HL-60/S4 treated with retinoic acid at 250 ng/mL for 4 days and 3 days (cell line): ENCODE data around the gene FAF1.
"Not testable (repeated sequence)": the region's sequence is repeated elsewhere in the genome, so short reads cannot be mapped to it uniquely, and the experiment has no call there.

Experiments used
- in situ Hi-C: fragments of 300-500 bp; cut with MboI; formaldehyde crosslinking; loops from 2 replicates; pipeline ENCODE4 v1.7.0; 2022; ENCODE audit warnings: low sequenced_read_pairs

FAF1 gene

DNA sequence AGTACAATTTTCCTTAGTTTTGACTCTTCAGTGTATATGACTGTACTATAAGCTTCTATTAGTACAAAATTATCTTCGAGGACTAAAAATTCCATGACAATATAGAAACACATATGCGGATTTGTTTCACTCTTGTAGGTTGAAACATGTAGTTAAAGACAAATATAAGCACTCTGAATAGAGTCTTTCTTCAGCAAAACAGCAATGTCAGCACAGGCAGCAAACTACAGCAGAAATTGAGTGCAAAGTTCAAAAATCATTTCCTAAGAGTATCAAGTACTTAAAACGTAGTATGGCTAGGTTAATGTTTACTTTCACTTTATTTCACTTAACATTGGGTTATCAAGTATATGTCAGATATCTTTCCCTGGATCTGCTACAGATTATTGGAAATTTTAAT, 106.7 kb downstream of the FAF1 start:
- in situ Hi-C loops = no loop called here

DNA sequence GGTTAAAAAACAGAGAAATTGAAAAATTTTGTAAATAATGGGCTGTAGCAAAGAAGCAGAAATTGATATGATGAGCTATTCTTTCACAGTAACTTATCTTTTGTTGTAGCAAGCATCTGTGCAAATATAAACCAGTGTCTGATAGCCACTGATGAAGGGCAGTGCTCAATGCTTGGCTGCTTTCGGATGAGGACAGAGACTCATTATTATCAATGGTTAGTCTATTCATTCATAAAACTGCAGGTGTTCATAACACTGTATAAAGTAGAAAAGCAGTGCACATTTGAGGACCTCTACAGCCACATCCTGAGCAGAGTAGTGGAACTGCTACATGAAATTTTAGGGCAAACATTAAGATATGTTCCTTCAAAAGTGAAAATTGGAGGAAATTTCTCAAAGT, 107.2 kb downstream of the FAF1 start:
- in situ Hi-C loops = no loop called here

DNA sequence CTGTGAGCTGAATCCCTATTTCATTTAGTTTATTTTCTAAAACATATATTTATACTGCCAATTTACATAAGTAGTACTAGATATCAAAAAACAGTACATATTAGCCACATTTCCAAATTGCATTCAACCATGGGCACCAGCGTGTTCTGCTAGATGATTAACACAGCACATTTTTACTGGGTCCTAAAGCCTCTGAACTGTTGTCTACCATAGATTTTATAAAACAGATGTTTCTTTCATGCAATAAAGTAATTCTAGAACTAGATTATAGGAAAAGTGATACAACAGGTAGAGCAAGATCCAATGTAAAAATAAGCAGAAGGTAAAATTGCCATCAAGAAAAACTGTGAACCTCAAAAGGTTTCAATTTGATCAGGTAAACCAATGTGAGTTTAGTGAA, 108.6 kb downstream of the FAF1 start:
- in situ Hi-C loops = no loop called here

DNA sequence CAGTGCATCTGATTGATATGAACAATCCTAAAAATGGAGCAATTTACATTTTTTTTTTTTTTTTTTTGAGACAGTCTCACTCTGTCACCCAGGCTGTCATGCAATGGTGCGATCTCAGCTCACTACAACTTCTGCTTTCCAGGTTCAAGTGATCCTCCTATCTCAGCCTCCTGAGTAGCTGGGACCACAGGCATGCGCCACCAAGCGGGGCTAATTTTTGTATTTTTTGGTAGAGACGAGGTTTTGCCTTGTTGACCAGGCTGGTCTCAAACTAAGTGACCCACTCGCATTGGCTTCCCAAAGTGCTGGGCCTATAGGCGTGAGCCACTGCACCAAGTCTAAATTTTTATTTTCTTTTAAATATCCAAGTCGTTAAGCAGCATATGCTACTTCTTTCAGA, 109.0 kb downstream of the FAF1 start:
- in situ Hi-C loops = no loop called here

DNA sequence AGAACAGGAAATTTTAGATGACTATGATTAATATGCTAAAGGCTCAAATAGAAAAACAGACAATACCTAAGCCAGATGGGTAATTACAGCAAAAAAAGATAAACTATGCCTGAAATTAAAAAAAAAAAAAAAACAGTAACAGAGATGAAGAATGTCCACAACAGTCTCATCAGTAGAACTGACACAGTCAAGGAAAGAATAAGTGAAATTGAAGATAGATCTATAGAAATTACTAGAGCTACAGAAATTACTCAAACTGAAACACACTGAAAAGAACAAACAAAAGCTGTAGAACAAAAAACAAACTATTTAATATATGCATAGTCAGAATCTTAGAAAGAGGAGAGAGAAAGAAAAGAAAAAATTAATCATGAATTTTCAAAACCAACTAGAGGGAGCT, 112.8 kb downstream of the FAF1 start:
- in situ Hi-C loops = no loop called here

DNA sequence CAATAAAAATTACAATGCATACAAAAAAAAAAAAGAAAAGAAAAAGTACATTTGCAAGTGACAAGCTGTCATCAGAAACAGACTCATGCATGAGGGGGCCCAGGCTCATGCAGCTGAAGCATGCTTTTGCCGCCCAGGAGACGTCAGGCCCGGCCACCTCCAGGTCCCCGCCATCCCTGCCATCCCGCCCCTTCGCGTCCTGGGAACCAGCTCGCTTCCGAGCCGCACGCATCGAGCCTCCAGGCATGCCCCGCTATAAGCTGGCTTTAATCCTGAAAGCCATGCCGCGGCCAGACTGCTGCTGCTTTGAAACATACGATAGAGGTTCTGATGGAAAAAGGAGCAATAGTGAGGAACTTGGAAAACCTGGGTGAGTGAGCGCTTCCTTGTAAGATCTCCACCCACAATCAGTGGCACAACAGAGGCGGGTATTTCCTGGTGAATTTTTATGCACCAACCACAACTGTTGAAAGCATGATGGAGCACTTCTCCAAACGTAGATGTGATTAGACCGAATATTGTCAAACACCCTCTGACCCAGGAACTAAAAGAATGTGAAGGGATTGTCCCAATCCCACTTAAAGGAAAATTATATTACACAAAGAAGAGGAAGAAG, 113.7 kb downstream of the FAF1 start:
- in situ Hi-C loops = no loop called here

DNA sequence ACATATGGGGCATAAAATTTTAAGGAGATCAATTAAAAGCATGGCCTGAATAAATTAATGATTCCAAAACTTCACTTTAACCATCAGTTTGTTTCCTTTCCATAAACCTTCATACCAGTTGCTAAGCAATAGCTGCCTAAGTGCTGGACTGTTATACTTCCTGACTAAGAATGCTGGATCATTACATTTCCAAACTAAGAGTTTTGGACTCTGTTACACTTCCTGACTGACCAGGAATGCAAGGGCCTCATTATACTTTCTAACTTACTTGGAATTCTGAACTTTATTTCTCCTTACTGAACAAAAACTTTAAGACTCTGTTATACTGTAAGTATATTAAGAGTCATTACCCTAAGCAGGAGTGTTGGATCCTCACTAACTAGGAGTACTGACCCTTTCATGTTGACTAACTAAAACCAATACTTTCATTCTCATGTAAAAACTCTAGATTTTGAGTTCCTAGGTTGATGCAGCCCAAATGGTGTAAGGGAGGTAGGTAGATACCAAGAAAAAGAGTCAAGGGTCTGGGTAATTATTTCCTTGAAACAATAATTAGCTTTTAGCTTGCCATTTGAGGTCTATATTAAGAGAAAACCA, 118.2 kb downstream of the FAF1 start:
- in situ Hi-C loops = no loop called here

DNA sequence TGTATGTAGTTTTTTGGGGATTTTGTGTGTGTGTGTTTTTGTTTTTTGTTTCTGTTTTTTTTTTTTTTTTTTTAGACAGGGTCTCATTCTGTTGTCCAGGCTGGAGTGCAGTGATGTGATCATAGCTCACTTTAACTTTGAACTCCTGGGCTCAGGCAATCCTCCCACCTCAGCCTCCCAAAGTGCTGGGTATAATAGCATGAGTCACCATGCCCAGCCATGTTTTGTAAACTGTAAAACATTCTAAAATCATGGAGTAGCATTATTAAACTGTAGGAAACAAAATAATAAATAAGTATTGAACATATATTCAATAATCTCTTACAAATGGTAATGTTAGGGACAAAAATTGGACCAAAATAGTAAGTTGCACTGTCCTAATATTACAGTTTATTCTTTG, 124.0 kb downstream of the FAF1 start:
- in situ Hi-C loops = no loop called here

DNA sequence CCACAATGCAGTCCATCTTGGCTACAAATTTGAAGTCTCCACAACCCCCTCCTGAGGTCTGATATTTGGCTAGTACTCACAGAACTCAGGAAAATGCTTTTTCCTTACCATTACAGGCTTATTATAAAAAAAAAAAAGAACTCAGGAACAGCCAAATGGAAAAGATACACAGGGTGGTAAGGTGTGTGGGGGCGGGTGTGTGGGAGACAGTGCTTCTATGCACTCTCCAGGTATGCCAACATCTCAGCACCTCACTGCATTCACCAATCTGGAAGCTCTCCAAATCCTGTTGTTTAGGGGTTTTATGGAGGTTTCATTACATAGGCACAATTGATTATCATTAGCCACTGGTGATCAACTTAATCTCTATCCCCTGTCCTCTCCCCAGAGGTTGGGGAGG, 126.9 kb downstream of the FAF1 start:
- in situ Hi-C loops = no loop called here

DNA sequence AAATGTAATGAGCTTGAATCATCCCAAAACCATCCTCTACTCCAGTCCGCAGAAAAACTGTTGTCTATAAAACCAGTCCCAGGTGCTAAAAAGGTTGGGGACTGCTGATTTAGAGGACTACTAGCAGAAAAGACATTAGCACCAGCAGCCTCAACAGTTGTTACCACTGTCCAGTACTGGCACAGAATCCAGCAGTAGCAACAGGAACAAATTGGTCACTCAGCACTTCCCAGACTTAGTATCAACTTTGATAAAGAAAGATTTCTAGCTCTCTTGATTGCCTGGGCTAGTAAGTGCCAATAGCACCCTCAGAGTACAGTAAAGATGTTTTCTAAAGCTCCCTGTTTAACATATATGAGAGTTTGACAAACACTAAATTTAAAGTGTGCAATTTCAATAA, 127.9 kb downstream of the FAF1 start:
- in situ Hi-C loops = no loop called here

DNA sequence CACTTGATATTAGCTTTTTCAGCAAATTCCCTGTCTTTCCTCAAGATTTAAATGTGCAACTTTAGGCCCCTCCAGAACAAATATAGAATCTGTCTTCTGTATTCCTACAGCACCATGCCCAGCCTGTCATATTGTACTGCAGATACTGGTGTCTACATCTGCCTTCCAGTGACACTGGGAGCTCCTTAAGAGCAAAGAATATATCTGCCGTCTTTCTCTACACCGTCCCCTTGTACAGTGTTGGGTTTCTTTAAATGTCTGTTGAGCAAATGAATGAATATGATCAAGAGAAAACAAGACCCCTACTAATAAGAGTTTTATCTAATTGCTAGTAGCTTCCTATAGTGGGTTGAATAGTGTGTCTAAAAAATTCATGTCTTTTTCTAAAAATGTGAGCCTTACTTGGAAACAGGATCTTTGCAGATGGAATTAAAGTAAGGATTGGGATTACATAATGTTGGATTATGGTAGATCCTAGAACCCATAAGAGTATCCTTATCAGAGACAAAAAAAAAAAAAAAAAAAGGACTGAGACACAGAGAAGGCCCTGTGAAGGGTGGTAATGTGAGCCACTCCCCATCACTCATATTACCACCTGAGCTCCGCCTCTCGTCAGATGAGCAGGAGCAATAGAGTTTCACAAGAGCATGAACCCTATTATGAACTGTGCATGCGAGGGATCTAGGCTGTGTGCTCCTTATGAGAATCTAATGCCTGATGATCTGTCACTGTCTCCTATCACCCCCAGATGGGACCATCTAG, 128.6 kb downstream of the FAF1 start:
- in situ Hi-C loops = no loop called here

DNA sequence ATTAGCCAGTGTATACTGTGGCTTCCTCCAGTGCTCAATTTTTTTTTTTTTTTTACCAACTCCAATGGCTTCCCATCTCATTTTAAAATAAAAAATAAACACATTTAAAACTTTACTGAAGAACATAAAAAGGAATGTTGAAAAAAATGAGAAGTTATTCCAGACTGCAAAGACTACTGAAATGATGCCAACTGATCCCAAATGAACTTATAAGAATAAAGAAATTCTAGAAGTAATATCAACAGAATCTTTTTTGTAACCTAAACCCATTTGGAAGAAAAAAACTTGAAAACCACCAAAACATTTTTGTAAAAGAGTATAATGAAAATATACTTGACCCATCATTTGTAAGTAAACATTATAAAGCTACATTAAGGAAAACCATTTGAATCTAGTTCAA, 129.4 kb downstream of the FAF1 start:
- in situ Hi-C loops = no loop called here

DNA sequence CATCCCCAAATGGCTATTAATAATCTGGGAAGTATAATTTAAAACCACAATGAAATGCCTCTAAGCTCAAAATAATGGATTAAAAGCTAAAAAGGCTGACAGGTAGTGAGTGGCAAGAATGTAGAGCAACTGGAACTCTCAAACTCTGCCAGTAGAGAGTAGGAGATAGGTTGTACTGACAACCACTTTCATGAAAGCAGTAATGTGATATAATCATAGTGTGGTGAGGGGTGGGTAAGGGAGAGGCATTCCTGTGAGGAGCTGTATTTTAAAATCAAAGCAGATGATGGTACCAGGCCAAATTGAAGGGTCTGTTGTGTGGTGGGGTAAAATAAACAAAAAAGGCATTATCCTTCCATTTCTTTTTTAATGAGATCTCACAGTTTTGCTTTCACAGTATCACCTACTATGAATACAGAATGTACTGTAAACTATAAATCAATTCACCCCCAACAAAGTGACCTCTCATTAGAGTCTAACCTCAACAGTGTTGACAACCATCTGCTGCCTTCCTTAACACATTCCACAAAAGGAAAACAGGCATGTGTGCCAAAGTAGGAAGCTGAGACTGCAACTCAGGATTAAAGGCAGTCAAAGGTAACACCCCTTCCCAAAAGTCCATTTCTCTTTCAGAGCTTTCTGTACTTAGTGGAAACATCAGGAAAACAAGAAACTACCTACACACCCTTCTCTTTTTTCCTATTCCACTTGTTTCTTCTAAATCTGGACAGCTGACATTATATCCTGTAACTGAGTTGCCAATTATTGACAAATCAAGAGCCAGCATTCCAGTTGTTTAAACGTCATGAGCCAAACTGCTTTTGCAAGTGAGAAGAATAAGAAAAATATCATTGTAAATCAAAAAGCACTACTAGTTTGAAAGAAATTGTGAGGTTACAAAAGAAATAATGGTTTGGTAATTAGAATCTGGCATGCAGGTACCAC, 130.8 kb downstream of the FAF1 start:
- in situ Hi-C loops = no loop called here

DNA sequence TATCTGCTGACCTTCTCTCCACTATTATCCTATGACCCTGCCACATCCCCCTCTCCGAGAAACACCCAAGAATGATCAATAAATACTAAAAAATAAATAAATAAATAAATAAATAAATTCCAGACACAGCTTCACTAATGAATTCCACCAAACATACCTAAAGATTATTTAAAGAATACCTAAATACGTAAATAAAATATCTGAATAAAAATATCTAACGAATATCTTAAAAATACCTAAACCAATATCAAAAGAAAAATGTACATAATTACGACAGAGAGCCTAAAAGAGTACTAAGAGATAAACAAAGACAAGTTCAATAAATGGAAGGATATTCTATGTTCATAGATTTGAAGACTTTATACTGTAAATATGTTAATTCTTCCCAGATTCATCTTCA, 132.5 kb downstream of the FAF1 start:
- in situ Hi-C loops = no loop called here

DNA sequence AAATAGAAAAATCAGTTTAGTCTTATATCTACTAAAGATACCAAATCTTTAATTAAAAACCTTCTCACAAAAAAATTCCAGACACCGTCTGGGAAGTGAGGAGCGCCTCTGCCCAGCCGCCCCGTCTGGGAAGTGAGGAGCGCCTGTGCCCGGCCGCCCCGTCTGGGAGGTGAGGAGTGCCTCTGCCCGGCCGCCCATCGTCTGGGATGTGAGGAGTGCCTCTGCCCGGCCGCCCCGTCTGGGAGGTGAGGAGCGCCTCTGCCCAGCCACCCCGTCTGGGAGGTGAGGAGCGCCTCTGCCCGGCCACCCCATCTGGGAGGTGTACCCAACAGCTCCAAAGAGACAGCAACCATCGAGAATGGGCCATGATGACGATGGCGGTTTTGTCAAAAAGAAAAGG, 133.3 kb downstream of the FAF1 start:
- in situ Hi-C loops = not testable (repeated sequence)

DNA sequence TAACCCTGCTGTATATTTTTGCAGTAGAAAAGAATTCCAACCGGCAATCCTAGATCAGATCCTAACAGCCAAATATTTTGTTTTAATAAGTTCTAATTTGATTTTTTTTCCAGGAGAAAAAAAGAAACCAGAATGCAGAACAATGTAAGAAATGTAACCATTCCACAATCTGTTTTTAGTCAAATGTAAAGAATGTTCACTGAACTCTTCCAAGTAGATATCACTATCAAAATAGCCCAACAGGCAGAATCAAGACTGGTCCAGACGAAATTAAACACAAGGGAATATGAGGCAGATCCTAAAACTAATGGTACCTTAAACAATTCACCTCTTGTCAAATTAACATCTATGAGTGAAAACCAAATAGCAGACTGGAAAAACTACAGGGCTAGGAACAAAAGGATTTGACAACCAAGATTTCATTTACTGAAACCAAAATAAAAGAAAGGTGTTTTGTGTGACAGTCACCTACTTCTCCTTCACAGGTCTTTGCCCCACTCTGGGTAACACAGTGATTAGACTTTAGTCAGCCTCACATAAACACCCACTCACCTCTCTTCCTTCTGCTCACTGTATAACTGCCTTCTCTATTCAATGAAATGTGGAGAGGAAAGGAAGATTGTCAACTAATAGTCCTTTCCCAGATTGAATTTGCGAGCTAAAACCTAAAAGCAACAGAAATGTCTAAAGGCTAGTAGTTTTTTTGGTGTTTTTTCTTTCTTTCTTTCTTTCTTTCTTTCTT, 137.9 kb downstream of the FAF1 start:
- in situ Hi-C loops = no loop called here

DNA sequence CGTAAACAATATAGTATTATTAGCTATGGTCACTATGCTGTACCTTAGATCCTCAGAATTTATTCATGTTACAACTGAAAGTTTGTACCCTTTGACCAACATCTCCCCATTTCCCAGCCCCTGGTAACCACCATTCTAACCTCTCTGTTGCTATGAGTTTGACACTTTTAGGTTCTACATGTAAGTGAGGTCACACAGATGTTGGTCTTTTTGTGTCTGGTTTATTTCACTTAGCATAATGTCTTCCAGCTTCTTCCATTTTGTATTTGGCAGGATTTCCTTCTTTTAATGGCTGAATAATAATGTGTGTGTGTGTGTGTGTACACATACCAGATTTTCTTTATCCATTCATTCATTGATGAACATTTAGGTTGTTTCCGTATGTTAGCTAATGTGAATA, 139.5 kb downstream of the FAF1 start:
- in situ Hi-C loops = no loop called here

DNA sequence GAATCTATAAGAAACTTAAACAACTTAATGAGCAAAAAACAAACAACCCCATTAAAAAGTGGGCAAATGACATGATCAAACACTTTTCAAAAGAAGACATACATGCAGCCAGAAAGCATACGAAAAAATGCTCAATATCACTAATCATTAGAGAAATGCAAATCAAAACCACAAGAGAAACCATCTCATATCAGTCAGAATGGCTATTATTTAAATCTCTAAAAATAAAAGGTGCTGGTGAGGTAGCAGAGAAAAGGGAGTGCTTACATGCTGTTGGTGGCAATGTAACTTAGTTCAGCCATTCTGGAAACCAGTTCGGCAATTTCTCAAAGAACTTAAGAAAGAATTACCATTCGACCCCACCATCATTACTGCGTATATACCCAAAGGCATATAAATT, 147.7 kb downstream of the FAF1 start:
- in situ Hi-C loops = no loop called here

DNA sequence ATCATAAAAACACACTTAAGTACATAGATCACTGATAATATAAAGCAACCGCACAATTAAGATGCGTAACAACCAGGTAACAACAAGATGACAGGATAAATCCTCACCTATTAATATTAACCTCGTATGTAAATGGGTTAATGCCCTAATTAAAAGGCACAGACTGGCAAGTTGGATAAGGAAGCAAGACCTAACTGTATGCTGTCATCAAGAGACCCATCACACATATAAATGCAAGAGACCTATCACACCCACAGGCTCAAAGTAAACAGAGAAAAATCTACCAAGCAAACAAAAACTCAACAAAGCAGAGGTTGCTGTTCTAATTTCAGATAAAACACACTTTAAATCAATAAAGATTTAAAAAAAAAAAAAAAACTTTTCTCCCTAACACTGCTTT, 151.8 kb downstream of the FAF1 start:
- in situ Hi-C loops = no loop called here

DNA sequence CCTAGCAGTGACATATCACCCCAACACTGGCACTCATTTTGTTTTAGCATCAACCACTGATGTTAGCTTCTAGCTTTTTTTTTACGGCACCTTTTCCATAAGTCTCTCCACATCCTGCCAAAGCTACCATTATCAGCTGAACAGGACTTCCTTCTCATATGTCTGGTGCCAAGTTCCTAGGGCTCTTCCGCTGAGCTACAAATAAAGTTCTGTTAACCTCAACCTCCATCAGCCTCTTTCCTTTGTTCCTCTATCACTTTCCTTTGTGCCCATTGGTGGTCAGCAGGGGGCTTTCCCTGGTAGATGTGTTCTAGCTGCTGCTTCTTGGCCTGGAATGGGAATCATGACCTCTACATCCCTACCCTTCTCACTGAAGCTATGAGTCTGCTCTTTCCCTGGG, 163.8 kb downstream of the FAF1 start:
- in situ Hi-C loops = no loop called here

DNA sequence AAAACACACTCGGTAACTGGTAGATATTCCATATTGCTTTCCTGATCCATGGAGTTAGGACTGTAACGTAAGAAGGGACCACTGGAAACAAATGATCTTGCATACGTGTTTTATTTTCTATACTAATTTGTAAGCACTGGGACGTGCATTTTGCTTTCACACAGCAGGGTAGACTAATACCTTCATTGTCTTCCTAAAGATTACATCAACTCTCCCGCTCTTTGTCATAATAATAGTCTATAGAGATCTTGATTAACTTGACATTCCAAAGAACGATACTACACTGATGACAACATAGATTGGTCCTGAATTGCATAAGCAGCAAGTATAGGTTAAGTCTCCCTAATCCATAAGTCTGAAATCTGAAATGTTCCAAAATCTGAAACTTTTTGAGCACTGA, 166.5 kb downstream of the FAF1 start:
- in situ Hi-C loops = no loop called here
